ENCODE results near the gene AVPR1B.

Gene AVPR1B, protein sequence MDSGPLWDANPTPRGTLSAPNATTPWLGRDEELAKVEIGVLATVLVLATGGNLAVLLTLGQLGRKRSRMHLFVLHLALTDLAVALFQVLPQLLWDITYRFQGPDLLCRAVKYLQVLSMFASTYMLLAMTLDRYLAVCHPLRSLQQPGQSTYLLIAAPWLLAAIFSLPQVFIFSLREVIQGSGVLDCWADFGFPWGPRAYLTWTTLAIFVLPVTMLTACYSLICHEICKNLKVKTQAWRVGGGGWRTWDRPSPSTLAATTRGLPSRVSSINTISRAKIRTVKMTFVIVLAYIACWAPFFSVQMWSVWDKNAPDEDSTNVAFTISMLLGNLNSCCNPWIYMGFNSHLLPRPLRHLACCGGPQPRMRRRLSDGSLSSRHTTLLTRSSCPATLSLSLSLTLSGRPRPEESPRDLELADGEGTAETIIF

DNA sequence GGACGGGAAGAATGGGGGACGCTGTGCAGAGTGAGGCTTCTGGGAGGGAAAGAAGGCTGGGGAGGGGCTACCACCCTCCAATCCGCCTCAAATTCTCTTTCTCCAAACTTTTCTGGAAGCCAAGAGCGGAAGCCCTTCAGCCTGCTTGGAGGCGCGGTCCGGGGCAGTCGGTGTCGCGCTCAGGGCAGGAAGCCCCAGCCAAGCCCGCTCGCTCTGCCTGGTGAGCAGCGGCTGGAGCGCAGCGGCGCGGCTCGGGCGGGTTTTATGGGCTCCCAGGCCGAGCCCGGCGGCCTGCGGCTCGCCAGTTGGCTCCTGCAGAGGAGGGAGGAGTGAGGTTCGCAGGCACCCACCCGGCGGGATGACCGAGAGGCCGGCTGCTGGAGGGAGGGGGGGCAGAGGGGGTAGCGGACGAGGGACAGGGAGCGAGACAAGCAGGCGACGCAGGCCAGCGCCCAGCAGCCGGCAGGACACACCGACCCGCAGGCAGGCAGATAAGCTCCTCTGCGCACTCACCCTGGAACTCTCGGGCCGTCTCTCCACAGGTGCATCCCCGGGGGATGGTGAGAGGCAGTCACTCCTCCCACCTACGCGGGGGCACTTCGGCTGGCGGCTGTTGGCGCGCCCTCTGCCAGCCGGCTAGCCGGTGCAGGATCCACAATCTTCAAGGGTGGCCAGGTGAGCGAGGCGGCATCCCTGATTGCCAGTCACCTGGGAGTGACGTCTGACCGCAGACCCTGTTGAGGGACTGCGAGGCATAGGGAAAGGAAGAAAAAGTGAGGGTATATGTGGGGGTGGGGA, at the start of gene AVPR1B:
AVPR1B (minus strand) TSS at position 238 of the 798 bp plus-strand sequence. CDS start 498 bp downstream, outside the sequence.
- DNase-seq, result no peak

DNA sequence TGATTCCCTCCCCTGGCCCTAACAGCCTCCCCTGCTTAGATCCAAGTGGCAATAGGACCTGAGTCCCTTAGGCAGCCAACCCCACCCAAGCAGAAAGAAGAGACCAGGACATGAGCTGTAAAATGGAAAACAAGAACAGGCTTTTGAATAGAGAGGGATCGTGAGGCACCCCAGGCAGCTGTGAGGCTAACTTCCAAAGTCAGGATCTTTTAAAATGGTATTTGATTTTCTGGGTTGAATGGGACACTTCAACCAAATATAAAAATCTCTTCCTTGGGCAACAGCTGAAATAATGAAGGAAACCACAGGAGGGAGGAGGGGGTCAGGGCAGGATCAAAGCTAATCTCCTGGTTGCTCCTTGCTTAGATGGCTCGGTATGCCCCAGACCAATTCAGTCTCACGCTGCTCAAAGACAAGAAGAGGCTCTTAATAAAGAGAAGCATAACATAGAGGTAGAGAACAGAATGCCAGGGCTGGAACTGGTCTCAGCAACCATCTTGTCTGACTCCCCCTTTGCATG, 28.6 kb upstream of the AVPR1B start:
- no peak for DNase-seq

DNA sequence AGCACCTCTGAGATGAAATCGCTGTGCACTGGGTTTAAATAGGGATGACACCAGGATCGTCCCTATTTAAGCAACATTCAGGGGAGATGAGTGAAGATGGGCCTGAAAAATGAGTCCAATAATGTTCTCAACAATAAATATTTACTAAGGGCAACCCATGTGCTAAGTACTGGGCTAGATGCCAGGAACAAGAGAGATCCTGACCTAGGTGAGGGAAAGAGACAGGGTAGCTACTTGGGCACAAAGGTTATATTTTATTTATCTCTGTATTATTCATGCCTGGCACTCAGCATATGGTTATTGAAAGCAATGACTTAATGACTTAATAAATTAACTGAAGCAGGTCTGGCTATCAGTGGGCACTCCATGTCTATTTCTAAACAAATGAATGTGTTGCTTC, 27.4 kb upstream of the AVPR1B start:
- DNase-seq, result no peak

DNA sequence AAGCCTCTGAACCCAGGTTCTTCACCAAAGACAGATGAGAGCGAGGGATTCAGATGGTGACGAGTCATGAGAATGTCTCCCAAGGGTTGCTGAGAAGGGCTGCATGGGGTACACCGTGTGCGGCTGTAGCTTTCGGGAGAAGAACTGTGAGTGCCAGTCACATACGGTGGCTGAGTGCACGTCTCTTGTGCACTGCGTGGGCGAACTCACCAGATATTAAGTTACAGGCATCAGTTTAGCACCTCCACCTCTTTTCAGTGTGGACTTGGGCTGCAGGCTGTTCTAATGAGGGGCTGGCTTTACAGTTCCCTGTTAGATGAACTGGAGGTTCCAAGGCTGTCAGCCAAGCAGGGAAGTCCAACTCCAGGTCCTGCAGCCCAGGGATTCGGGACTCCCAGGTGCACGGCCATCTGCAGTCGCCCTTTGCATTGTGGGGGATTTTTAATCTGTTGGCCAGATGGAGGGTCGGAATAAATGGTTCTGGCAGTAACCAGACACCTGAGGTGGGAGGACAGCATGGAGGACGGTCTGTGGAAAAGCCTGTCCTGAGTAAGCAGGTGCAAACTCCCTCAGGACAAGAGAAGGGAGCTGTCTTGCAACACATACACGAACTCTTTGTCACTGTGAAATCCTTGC, 26.5 kb upstream of the AVPR1B start:
- peak; percentile 44 for DNase-seq

DNA sequence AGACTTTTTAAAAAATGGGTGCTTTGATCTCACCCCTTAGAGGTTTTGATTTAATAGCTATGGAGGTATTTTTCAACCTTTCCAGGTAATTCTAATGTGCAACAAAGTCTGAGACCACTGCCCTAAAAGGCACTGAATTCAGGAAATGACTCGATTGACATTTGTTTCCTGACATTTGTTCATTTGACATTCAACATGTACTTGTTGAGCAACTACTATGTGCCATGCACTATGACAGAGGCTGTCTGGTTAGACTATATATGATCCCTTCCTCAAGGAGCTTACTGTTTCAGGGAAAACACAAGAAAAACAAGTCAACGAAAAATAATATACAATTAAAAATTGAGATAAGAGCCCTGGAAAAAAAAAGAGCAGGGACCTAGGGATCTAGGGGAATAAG, 25.6 kb upstream of the AVPR1B start:
- DNase-seq, result no peak

DNA sequence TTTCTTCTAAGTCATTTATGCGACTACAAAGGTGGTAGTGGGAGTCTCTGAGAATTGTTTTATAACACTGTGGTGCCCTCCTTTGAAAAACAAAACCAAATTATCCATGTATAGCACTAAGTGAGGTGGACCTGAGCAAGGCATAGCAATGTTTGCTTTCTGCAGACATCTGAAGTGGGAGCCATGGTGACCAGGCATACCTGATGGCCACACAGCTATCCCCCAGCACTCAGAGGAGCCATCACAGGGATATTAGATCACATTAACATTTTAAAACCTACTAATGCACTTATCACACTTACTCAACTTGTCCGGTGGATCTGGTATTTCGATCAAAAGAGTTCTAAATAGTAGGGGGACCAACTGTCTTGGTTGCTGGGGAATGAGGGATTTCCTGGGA, 24.8 kb upstream of the AVPR1B start:
- DNase-seq, result no peak

DNA sequence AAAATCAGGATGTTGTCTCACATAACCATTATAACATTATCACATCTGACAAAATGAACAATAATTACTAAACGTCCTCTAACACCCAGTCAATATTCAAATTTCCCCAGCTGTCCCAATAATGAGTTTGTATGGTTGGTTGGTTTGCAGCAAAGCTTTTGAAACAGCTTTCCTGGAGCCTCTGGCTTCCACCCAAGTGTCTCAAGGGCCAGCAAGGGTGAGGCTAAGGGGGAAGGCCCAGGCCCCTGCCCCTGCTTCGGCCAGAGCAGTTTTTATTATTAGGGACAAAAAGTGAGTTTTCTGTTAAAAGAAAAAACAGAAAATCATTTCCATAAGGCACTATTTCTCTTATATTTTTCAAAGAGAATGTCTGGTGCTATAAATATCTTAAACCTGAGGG, 19.1 kb upstream of the AVPR1B start:
- no peak for DNase-seq

DNA sequence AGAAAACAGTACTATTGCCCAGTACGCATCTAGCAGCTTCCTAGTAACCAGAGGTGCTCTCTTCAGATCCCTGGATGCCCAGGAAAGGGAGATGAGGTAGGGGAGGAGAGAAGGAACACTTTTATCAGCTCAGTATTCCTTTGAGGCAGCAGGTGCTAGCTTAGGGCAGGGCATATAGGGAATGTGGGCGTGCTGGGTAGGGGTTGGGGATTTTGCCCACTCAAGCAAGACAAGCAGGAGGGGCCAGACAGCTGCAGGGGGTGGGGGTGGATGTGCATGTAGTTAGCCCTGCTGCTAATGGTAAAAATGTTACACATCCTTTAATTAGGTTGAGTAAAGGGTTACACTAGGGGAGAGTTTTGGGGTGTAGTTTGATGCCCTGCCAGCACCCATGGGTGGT, 18.1 kb upstream of the AVPR1B start:
- DNase-seq, result no peak

DNA sequence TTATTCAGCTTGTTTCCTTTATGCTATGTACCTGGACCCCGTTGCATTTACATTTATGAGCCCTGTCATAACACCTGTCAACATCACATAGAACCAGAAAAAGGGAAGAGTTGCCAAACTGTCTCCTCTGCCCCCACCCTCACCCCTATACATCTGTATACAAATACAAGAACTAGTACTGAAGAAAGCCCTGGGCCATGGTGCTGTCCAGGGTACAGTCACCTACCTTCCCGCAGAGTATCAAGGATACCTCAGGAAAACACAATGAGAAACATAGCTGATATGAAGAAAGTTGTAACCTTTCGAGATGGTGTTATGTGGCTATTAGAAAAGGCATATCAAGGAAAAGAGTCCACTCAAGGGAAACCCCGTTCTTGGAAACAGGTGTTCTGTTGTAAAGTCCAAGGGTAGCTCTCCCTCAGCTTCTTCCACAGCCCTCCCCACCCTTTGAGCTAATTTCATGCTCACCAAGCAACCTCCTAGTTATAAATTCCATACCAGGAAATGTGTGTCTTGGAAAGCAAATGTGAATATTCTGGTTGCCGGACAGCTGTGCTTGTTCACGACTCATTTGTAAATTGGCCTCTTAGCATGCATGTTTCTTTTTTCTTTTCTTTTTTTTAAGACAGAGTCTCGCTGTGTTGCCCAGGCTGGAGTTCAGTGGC, 16.7 kb upstream of the AVPR1B start:
- DNase-seq, result no peak

DNA sequence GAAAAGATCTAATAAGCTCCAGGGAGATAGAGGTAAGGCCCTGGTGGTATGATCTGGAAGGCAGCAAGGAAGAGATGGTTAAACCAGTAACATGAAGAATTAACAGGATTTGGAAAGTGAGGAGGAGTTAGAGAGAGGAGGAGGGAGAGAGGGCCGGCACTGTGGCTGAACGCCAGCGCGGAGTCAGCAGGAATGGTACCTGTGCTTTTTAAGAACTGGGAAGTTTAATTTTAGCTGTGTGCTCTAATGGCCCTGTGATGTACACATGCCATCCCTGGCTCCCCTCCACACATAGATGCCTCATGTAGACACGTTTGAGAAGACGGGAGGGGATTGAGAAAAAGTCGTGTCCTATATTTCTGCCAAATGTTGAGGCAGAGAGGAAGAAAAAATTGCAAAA, 13.8 kb upstream of the AVPR1B start:
- no peak for DNase-seq

DNA sequence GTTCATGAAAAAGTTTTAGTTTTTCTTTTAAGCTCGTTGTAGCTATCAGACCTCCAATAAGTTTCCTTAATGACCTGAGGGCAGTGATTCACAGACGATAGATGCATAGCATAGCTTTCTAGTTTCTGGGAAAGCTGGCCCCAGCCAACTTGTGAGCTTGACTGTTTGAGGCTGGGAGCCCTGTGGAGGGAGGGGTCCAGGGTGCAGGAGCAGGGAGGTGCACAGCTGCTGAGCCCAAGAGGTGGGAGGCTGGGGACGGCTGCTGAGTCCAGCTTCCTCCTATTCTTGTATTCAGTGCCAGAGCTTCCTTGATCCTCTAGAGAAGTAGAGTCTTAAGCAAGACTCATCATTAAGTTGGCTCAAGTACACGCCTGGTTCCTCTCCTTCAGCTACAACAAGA, 11.0 kb upstream of the AVPR1B start:
- no peak for DNase-seq

DNA sequence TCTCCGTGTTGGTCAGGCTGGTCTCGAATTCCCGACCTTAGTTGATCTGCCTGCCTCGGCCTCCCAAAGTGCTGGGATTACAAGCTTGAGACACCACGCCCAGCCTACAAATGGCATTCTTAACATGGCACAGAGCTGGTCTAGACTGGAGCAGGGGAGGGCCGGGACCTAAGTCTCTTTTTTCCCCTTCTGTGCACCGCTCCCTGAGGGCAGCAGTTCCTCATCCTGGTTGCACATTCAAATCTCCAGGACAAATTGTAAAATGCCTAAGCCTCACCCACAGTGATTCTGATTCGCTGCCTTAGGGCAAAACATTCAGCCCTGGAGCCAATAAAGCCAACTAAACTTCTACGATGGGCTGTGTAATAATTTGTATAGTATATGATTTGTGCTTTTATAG, 10.1 kb upstream of the AVPR1B start:
- DNase-seq, result no peak

DNA sequence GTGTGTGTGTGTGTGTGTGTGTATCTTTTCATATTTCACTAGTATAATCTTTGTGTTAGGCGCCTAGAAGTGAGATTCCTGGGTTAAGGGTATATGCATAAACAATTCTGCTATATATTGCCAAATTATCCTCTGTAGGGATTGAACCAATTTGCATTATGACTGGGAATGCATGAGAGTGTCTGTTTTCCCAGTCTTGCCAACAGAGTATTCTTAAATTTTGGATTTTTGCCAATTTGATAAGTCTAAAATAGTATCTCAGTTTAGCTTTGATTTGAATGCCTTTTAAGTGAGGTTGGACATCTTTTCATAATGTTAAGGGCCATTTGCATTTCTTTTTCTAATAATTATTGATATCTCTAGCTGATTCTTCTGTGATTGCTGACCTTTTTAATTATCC, 8.2 kb upstream of the AVPR1B start:
- no peak for DNase-seq

DNA sequence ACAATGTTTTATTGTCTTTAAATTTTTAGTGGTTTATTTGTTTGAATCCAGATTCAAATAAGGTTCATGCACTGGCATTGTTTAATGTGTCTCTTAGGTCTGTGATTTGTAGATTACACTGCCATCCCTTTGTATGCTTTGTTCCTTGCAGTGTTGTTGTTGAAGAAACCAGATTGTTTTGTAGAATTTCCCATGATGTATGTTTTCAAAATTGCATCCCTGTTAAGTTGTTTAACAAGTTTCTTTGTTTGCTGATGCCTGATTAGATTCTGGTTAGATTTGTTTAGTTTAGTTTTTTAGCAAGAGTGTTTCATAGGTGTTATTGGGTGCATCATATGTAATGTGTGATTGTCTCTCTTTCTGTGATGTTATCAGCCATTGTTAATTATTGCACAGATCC, 5.5 kb upstream of the AVPR1B start:
- DNase-seq, result no peak

DNA sequence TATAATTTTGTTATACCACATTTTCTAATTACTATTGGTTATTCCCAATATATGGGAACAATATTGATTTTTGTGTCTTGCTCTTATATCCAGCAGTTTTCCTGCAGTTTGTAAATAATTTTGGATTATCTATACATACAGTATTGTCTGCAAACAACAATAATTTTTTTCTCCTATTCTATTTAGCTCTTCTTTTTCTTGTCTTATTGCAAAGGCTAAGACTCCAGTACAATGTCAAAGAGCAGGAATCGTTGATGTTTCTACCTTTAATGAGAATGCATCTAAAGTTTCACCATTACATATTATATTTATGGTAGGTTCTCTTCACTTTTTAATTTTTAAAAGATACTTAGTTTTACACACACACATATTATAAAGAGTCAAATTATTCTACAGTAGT, 4.1 kb upstream of the AVPR1B start:
- DNase-seq, result no peak

DNA sequence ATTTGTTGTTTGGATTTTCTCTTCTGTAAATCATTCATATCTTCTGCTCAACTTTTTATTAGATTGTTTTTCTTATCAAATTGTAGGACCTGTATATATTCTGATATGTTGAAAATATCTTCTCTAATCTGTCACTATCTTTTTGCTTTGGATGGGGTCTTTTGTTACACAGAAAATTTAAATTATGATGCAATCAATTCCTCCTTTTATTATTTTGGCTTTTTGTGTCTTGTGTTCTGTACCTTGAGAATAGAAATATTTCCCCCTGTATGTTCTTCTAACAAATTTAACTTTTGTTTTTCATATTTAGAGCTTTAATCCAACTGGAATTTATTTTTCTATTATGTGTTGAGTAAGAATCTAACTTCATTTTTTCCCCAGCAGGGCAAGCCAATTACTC, 3.2 kb upstream of the AVPR1B start:
- DNase-seq, result no peak

DNA sequence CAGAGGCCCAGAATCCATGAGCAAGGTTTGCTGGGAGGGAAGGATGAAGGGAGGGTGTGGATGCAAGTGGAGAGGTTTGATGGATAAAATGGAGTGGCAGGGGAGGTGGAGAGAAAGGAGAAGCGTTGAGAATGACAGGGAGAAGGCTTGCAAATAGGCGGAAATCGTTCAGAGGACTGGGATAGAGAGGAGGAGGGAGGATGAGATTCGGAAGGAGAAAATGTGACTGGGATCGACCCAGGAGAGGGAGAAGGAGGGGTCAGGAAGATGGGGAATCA, 376 bp downstream of the AVPR1B start:
- DNase-seq, result no peak

DNA sequence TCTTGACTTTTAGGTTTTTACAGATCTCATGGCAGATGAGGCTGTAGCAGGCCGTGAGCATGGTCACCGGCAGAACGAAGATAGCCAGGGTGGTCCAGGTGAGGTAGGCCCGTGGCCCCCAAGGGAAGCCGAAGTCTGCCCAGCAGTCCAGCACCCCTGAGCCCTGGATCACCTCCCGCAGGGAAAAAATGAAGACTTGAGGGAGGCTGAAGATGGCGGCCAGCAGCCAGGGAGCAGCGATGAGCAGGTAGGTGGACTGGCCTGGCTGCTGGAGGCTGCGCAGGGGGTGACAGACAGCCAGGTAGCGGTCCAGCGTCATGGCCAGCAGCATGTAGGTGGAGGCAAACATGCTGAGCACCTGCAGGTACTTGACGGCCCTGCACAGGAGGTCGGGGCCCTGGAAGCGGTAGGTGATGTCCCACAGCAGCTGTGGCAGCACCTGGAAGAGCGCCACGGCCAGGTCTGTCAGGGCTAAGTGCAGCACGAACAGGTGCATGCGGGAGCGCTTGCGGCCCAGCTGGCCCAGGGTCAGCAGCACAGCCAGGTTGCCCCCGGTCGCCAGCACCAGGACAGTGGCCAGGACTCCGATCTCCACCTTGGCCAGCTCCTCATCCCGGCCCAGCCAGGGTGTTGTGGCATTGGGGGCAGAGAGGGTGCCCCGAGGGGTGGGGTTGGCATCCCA, 856 bp downstream of the AVPR1B start:
- no peak for DNase-seq

DNA sequence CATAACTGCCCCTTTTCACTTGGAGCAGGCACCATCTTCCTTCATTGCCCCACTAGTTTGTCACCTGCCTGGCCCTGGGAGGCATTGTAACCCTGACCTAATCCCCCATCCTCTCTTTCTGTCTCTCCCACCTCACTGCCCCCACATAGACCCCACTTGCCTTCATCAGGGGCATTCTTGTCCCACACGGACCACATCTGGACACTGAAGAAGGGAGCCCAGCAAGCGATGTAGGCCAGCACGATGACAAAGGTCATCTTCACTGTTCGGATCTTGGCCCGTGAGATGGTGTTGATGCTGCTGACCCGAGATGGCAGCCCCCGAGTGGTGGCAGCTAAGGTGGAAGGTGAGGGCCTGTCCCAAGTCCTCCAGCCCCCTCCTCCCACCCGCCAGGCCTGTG, 1.4 kb downstream of the AVPR1B start:
- DNase-seq, result no peak

DNA sequence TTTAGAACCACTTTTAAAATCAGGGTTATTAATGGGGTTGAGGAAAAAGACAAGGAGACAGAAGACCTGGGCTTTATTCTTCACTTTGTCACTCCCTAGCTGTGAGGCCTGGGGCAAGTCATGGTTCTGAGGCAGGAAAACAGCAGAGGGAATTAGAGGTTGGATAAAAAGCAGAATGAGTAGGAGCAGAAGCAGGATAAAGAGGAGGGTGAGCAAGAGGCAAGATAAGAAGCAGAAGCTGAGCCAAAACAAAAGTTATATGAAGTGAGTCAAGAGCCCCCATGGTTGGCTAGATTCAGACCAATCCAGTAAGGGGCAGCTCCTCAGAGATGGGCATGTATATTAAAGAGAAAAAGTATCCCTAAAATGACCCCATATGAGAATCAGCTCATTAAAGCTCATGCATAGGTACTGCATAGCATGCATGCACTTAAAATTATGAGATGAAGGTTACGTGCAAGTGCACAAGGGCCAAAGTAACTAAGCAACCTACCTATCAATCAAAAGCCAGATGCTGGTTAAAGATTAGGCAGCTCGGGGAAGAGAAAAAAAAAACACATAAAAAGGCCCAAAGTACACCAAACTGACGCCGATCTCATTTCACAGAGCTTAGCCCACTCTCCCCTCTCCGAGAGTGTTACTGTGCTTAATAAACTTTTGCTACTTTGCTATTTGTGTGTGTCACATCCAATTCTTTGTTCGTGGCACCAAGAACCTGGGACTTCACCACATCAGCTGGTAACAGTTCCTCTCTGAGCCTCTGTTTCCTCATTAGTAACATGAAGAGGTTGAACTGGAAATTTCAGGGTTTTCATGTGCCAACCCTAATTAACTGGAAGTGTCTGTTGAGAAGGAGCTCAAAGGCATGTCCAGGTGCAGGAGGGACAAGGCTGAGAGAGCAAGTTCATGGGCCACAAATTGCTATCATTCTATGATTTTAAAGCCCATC, 2.2 kb downstream of the AVPR1B start:
- no peak for DNase-seq

DNA sequence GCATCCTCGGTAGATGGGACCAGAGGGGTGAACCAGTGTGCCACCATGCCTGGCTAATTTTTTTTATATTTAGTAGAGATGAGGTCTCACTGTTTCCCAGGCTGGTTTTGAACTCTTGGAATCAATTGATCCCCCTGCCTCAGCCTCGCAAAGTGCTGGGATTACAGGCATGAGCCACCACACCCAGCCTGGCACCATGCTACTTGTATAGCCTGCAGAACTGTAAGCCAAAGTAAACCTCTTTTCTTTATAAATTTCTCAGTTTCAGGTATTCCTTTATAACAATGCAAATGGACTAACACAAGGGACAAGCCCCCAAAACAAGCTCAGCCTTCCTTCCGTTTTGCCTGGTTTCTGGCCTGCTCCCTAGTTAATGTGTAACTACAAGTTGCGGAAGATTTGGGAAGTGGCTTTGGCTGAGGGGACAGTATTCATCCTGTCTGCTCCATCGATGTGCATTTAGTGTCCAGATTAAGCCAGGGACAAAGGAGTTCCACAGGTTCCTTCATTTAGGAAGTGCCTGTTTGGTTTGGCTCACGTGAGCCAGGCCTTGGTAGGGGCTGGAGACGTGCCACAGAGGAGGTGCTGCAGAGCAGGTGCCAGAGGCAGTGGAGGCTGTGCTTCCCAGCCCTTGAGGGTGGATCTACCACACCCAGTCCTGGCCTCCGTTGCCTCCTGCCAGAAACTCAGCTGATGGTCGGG, 4.4 kb downstream of the AVPR1B start:
- no peak for DNase-seq

Measured in DMS 273 treated with DMSO at 0.1 percent for 48 hours (cell line).